HUES64 (cell line): ENCODE measurements around the gene POC1A.

Experiments
- H3K27ac ChIP-seq: 2 replicates; pipeline ENCODE4 v1.7.0; 2013; ENCODE audit warnings: low read depth, low read length, inconsistent platforms
- H3K27me3 ChIP-seq: 2 replicates; pipeline ENCODE4 v1.6.1; 2013; ENCODE audit warnings: mild to moderate bottlenecking, low read length; ENCODE audit not compliant: insufficient read depth
- H3K36me3 ChIP-seq: 2 replicates; pipeline ENCODE4 v1.6.1; 2013; ENCODE audit warnings: mild to moderate bottlenecking, low read length; ENCODE audit not compliant: insufficient read depth
- H3K4me1 ChIP-seq: 2 replicates; pipeline ENCODE4 v1.6.1; 2013; ENCODE audit warnings: mild to moderate bottlenecking, low read length, moderate library complexity; ENCODE audit not compliant: insufficient read depth
- H3K4me3 ChIP-seq: 2 replicates; pipeline ENCODE4 v1.5.1; 2013; ENCODE audit warnings: mild to moderate bottlenecking, low read length, moderate library complexity
- H3K9ac ChIP-seq: 2 replicates; pipeline ENCODE4 v1.6.1; 2013; ENCODE audit warnings: mild to moderate bottlenecking, low read depth, low read length
- H3K9me3 ChIP-seq: 2 replicates; pipeline ENCODE4 v1.6.1; 2013; ENCODE audit warnings: low read depth, low read length; ENCODE audit not compliant: insufficient read depth
- WGBS: fragments of 150-250, 120-280 bp; methylation state at CpG from one replicate; pipeline ENCODE4 v1.1.7; 2013; ENCODE audit warnings: missing lambda C conversion rate; 5-methylcytosine and 5-hydroxymethylcytosine counted together

The POC1A gene

GRCh38 chr3:52029053-52029452 is 125.2 kb downstream of the POC1A start:
- Histone ChIP-seq H3K4me3 (no peak overlapping the region), H3K27me3 (no peaks in the 10 kb centered on the region), H3K4me1 (no peaks in the 10 kb centered on the region), H3K9me3 (no peaks in the 10 kb centered on the region), H3K9ac (no peak overlapping the region), H3K36me3 (no peaks in the 10 kb centered on the region), H3K27ac (no peak overlapping the region)
- 87% methylated on average over 9 of the region's 9 CpGs for WGBS

GRCh38 chr3:52028572-52028971 is 125.7 kb downstream of the POC1A start:
- WGBS: 92% methylated on average over 11 of the region's 12 CpGs
- no peaks in the 10 kb centered on the region for H3K27me3 ChIP-seq
- no peaks in the 10 kb centered on the region for H3K4me1 ChIP-seq
- no peak overlapping the region for H3K4me3 ChIP-seq
- no peak overlapping the region for H3K9ac ChIP-seq
- no peaks in the 10 kb centered on the region for H3K9me3 ChIP-seq
- no peak overlapping the region for H3K27ac ChIP-seq
- no peaks in the 10 kb centered on the region for H3K36me3 ChIP-seq

GRCh38 chr3:52026041-52026440 is 128.2 kb downstream of the POC1A start:
- H3K36me3 ChIP-seq: no peaks in the 10 kb centered on the region
- 79% methylated on average over 4 of the region's 4 CpGs for WGBS
- no peaks in the 10 kb centered on the region for H3K27me3 ChIP-seq
- H3K9me3 ChIP-seq: no peaks in the 10 kb centered on the region
- H3K4me1 ChIP-seq: peaks cover 8% of the 10 kb centered on the region
- no peak overlapping the region for H3K4me3 ChIP-seq
- H3K27ac ChIP-seq: no peak overlapping the region
- H3K9ac ChIP-seq: no peak overlapping the region

DNA sequence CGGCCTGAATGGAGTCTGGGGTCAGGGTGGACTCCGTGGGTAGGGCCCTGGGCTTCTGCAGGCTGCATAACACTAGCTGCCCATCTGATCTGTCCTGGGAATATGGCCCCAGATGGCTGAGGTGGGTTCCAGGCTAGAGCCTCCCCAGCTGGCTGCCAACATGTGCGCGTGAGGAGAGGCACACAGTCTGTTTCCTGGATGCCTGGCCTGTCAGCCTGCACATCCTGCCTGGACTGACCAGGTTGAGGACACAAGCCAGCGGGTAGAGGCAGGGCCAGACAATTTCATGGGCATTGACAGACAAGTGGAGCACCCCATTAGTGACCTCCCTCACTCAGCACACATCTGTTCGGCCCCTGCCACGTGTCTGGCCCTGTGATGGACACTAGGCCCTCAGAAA is 128.8 kb downstream of the POC1A start:
- Histone ChIP-seq H3K27ac (no peak overlapping the region), H3K27me3 (no peaks in the 10 kb centered on the region), H3K4me1 (peaks cover 8% of the 10 kb centered on the region), H3K9me3 (no peaks in the 10 kb centered on the region), H3K36me3 (no peaks in the 10 kb centered on the region), H3K4me3 (no peak overlapping the region), H3K9ac (no peak overlapping the region)
- 89% methylated on average over 7 of the region's 7 CpGs for WGBS
